ENCODE measurements around the gene FOXL3. TPM values are rescaled to one million over a fixed set of nuclear protein-coding genes. Genes with fewer than 3 reads are reported as not detected.

FOXL3 gene
- total and polyA plus RNA-seq, 8 donors = not detected

- DNase-seq = no peak
- Histone ChIP-seq H3K36me3 (no peaks in the 10 kb centered on the region), H3K27me3 (peaks cover 0 to 38% (median 11%) of the 10 kb centered on the region in 3 donors), H3K4me3 (no peak overlapping the region), H3K4me1 (no peaks in the 10 kb centered on the region), H3K9me3 (no peaks in the 10 kb centered on the region), H3K27ac (no peak overlapping the region)
- intact Hi-C loops (cut with DNase I; ENCODE audit: low total_unique reads) = no loop called here
- 89 to 93% (median 93%) methylated on average over 15 of the region's 15 CpGs for WGBS, 5 donors
- TF ChIP-seq POLR2A (IDR thresholded peaks at IDR 0.05) (no peak), EP300 (IDR thresholded peaks at IDR 0.05) (no peak)
Measured at GRCh38 chr7:299169-299568, 9.2 kb downstream of the FOXL3 start.

- TF ChIP-seq CTCF (IDR thresholded peaks at IDR 0.05) (no peak), POLR2AphosphoS5 (IDR thresholded peaks at IDR 0.05) (no peak), POLR2A (IDR thresholded peaks at IDR 0.05) (no peak), EP300 (IDR thresholded peaks at IDR 0.05) (no peak)
- Histone ChIP-seq H3K36me3 (no peaks in the 10 kb centered on the region), H3K9me3 (no peaks in the 10 kb centered on the region), H3K27ac (no peak overlapping the region), H3K4me1 (no peaks in the 10 kb centered on the region), H3K4me3 (no peak overlapping the region), H3K27me3 (peaks cover 0 to 34% (median 6%) of the 10 kb centered on the region in 3 donors)
- intact Hi-C loops (cut with DNase I; ENCODE audit: low total_unique reads) = no loop called here
- DNase-seq = no peak
- 87 to 96% (median 91%) methylated on average over 12 to 16 of the region's 16 CpGs for WGBS, 5 donors
Measured at GRCh38 chr7:299628-300027, 9.7 kb downstream of the FOXL3 start.

- no peak for DNase-seq
- H3K36me3 ChIP-seq = no peaks in the 10 kb centered on the region
- WGBS, 5 donors = 88 to 93% (median 90%) methylated on average over 10 of the region's 10 CpGs
- H3K27me3 ChIP-seq = peaks cover 0 to 30% (median 5%) of the 10 kb centered on the region in 3 donors
- H3K4me1 ChIP-seq = no peaks in the 10 kb centered on the region
- TF ChIP-seq CTCF (IDR thresholded peaks at IDR 0.05) (no peak), POLR2AphosphoS5 (IDR thresholded peaks at IDR 0.05) (no peak), EP300 (IDR thresholded peaks at IDR 0.05) (no peak), POLR2A (IDR thresholded peaks at IDR 0.05) (no peak)
- H3K9me3 ChIP-seq = no peaks in the 10 kb centered on the region
- intact Hi-C loops (cut with DNase I; ENCODE audit: low total_unique reads) = no loop called here
- no peak overlapping the region for H3K4me3 ChIP-seq
- no peak overlapping the region for H3K27ac ChIP-seq
Measured at GRCh38 chr7:300048-300447, 10.1 kb downstream of the FOXL3 start.

GRCh38 chr7:300546-301290 lies 10.7 kb downstream of the FOXL3 start:
- no peaks in the 10 kb centered on the region for H3K9me3 ChIP-seq
- no peak for DNase-seq
- WGBS, 5 donors = 88 to 97% (median 94%) methylated on average over 13 of the region's 13 CpGs
- H3K36me3 ChIP-seq = no peaks in the 10 kb centered on the region
- no peaks in the 10 kb centered on the region for H3K4me1 ChIP-seq
- H3K27me3 ChIP-seq = peaks cover 0 to 23% (median under 1%) of the 10 kb centered on the region in 3 donors
- no peak overlapping the region for H3K27ac ChIP-seq
- H3K4me3 ChIP-seq = no peak overlapping the region
- intact Hi-C loops (cut with DNase I; ENCODE audit: low total_unique reads) = no loop called here
- TF ChIP-seq EP300 (IDR thresholded peaks at IDR 0.05) = no peak
- TF ChIP-seq CTCF (IDR thresholded peaks at IDR 0.05) = no peak
- no peak for TF ChIP-seq POLR2AphosphoS5 (IDR thresholded peaks at IDR 0.05)
- TF ChIP-seq POLR2A (IDR thresholded peaks at IDR 0.05) = no peak
